Thyroid gland (tissue), 4 donors: ENCODE measurements around the gene KCNIP1.

Source experiments
- CTCF ChIP-seq, 6 experiments: fragments of 200-600 bp in 3 of 6; fragments of 450-650 bp in 3 of 6; sonication (generic) in 3 of 6; IDR thresholded peaks; one replicate each; pipeline ENCODE4 v1.5.1; 2016 to 2019; ENCODE audit warnings: antibody characterized with exemption in 6 of 6, mild to moderate bottlenecking in 2 of 6, inconsistent platforms in 1 of 6, moderate library complexity in 1 of 6
- POLR2A ChIP-seq, 2 donors: fragments of 450-650 bp; IDR thresholded peaks; one replicate each; pipeline ENCODE4 v1.6.1; 2017; ENCODE audit warnings: antibody characterized with exemption in 2 of 2, mild to moderate bottlenecking in 2 of 2, moderate library complexity in 1 of 2

GRCh38 chr5:170681013-170681433 is 177.2 kb downstream of the KCNIP1 start:
- TF ChIP-seq CTCF (IDR thresholded peaks at IDR 0.05) = no peak
- no peak for TF ChIP-seq POLR2A (IDR thresholded peaks at IDR 0.05)
